ENCODE data around the gene SCLY. TPM values are rescaled to one million over a fixed set of nuclear protein-coding genes. Genes with fewer than 3 reads are reported as not detected.

SCLY gene
- total and polyA plus RNA-seq, 2 of the 13 experiments (the other 11 are each of a cell fraction or from before 2014, with no cell fraction given), result 27.9 to 38.6 TPM

DNA sequence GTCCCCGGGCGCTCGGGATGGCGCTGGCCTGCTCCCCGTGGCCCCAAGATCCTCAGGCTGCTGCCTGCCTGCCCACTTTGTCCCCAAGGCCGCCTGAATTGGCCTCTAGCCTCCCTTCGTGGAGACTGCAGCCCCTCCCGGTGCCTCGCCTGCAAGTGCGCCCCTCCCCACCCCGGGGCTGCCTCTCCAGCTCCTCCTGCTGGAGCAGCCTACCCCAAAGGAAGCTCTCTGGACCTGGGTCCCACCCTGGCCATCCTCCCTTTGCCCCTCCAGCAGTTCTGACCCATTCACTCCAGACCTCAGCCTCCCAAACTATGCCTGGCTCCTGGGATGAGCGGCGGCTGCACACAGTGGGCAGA is 45.5 kb downstream of the SCLY start (continued):
- TF ChIP-seq, protein P1, sequence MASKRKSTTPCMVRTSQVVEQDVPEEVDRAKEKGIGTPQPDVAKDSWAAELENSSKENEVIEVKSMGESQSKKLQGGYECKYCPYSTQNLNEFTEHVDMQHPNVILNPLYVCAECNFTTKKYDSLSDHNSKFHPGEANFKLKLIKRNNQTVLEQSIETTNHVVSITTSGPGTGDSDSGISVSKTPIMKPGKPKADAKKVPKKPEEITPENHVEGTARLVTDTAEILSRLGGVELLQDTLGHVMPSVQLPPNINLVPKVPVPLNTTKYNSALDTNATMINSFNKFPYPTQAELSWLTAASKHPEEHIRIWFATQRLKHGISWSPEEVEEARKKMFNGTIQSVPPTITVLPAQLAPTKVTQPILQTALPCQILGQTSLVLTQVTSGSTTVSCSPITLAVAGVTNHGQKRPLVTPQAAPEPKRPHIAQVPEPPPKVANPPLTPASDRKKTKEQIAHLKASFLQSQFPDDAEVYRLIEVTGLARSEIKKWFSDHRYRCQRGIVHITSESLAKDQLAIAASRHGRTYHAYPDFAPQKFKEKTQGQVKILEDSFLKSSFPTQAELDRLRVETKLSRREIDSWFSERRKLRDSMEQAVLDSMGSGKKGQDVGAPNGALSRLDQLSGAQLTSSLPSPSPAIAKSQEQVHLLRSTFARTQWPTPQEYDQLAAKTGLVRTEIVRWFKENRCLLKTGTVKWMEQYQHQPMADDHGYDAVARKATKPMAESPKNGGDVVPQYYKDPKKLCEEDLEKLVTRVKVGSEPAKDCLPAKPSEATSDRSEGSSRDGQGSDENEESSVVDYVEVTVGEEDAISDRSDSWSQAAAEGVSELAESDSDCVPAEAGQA (IDR thresholded peaks at IDR 0.05; ENCODE audit: low read depth), result no peak
- TF ChIP-seq, protein P1 (CRISPR knock-in tag; IDR thresholded peaks at IDR 0.05; ENCODE audit: borderline replicate concordance), result no peak
- TF ChIP-seq ZNF615 (CRISPR knock-in tag; IDR thresholded peaks at IDR 0.05; ENCODE audit: borderline replicate concordance), result no peak
- TF ChIP-seq, protein P2, sequence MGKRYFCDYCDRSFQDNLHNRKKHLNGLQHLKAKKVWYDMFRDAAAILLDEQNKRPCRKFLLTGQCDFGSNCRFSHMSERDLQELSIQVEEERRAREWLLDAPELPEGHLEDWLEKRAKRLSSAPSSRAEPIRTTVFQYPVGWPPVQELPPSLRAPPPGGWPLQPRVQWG (CRISPR knock-in tag; IDR thresholded peaks at IDR 0.05; ENCODE audit: borderline replicate concordance, low read depth), result no peak
- TF ChIP-seq RAD21 (CRISPR knock-in tag; IDR thresholded peaks at IDR 0.05), result no peak
- TF ChIP-seq ZNF263 (CRISPR knock-in tag; IDR thresholded peaks at IDR 0.05), result no peak
- TF ChIP-seq, protein P3, sequence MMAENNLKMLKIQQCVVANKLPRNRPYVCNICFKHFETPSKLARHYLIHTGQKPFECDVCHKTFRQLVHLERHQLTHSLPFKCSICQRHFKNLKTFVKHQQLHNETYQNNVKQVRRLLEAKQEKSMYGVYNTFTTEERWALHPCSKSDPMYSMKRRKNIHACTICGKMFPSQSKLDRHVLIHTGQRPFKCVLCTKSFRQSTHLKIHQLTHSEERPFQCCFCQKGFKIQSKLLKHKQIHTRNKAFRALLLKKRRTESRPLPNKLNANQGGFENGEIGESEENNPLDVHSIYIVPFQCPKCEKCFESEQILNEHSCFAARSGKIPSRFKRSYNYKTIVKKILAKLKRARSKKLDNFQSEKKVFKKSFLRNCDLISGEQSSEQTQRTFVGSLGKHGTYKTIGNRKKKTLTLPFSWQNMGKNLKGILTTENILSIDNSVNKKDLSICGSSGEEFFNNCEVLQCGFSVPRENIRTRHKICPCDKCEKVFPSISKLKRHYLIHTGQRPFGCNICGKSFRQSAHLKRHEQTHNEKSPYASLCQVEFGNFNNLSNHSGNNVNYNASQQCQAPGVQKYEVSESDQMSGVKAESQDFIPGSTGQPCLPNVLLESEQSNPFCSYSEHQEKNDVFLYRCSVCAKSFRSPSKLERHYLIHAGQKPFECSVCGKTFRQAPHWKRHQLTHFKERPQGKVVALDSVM (CRISPR knock-in tag; IDR thresholded peaks at IDR 0.05), result peak; percentile 92
- TF ChIP-seq, protein P4, sequence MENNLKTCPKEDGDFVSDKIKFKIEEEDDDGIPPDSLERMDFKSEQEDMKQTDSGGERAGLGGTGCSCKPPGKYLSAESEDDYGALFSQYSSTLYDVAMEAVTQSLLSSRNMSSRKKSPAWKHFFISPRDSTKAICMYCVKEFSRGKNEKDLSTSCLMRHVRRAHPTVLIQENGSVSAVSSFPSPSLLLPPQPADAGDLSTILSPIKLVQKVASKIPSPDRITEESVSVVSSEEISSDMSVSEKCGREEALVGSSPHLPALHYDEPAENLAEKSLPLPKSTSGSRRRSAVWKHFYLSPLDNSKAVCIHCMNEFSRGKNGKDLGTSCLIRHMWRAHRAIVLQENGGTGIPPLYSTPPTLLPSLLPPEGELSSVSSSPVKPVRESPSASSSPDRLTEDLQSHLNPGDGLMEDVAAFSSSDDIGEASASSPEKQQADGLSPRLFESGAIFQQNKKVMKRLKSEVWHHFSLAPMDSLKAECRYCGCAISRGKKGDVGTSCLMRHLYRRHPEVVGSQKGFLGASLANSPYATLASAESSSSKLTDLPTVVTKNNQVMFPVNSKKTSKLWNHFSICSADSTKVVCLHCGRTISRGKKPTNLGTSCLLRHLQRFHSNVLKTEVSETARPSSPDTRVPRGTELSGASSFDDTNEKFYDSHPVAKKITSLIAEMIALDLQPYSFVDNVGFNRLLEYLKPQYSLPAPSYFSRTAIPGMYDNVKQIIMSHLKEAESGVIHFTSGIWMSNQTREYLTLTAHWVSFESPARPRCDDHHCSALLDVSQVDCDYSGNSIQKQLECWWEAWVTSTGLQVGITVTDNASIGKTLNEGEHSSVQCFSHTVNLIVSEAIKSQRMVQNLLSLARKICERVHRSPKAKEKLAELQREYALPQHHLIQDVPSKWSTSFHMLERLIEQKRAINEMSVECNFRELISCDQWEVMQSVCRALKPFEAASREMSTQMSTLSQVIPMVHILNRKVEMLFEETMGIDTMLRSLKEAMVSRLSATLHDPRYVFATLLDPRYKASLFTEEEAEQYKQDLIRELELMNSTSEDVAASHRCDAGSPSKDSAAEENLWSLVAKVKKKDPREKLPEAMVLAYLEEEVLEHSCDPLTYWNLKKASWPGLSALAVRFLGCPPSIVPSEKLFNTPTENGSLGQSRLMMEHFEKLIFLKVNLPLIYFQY (CRISPR knock-in tag; IDR thresholded peaks at IDR 0.05; ENCODE audit: borderline replicate concordance), result no peak
- no peak for TF ChIP-seq SOX5 (CRISPR knock-in tag; IDR thresholded peaks at IDR 0.05; ENCODE audit: borderline replicate concordance)
- no peak for TF ChIP-seq ZNF891 (CRISPR knock-in tag; IDR thresholded peaks at IDR 0.05)
- TF ChIP-seq ZSCAN20 (CRISPR knock-in tag; IDR thresholded peaks at IDR 0.05; ENCODE audit: borderline replicate concordance), result no peak
- no peak for TF ChIP-seq THYN1 (CRISPR knock-in tag; IDR thresholded peaks at IDR 0.05; ENCODE audit: borderline replicate concordance, low read depth)
- TF ChIP-seq NFYC (CRISPR knock-in tag; IDR thresholded peaks at IDR 0.05), result no peak
- TF ChIP-seq HHEX (CRISPR knock-in tag; IDR thresholded peaks at IDR 0.05), result no peak
- no peak for TF ChIP-seq CAMTA2 (CRISPR knock-in tag; IDR thresholded peaks at IDR 0.05; ENCODE audit: borderline replicate concordance)
- no peak for TF ChIP-seq KMT2A (CRISPR knock-in tag; IDR thresholded peaks at IDR 0.05)
- no peak for TF ChIP-seq SP1 (IDR thresholded peaks at IDR 0.05)
- TF ChIP-seq SP1 (CRISPR knock-in tag; IDR thresholded peaks at IDR 0.05), result no peak
- TF ChIP-seq ZFY (CRISPR knock-in tag; IDR thresholded peaks at IDR 0.05), result 0 out of 2 replicates have a peak, but pooled peaks have one; percentile 14
- no peak for TF ChIP-seq ZC3H4 (CRISPR knock-in tag; IDR thresholded peaks at IDR 0.05; ENCODE audit: borderline replicate concordance)
- TF ChIP-seq PHF8 (CRISPR knock-in tag; IDR thresholded peaks at IDR 0.05), result no peak
